ENCODE measurements around the gene EYS. TPM values are rescaled to one million over a fixed set of nuclear protein-coding genes. Genes with fewer than 3 reads are reported as not detected.

The EYS gene
- total RNA-seq, 1 donor from 2014 or later = not detected

DNA sequence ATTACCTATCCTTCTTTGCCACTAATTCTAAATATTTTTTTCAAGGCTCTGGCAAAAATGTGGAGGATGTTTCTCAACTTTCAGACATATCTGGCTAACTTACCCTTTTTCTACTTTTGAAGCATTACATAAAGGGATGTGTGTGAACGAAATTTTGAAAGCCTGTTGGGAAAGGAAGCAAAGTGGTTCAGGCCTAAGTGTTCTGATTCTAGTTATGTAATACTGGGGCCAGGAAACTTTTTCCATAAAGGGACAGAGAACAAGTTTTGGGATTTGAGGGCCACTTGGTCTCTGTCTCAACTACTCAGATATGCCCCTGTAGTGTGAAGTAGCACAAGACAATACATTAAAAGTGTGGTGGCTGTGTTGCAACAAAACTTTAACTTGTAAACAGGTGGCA, 1349.6 kb downstream of the EYS start:
- no peak for DNase-seq (ENCODE audit: low read depth)

GRCh38 chr6:64347411-64347810, 1359.6 kb downstream of the EYS start:
- DNase-seq (ENCODE audit: low read depth) = no peak

DNA sequence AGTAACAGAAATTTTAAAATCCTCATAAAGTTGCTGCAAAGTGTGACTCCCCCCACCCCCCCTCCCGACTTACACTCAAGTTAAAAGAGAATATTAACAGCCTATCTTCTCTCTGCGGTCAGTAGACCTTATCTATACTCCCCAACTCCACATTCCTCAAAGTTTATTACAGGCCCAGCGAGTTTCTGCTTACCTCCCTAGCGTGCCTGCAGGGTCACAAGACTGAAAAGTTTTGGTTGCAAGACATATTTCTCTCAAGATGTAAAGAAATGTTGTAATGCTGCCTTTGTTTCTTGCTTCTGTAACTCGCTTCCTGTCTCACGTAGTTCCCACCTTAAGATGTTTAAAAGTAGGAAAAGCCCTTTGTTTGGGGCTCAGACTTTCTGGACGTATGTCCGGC, 1371.8 kb downstream of the EYS start:
- no peak for DNase-seq (ENCODE audit: low read depth)

GRCh38 chr6:64334636-64335035, 1372.4 kb downstream of the EYS start:
- no peak for DNase-seq (ENCODE audit: low read depth)

DNA sequence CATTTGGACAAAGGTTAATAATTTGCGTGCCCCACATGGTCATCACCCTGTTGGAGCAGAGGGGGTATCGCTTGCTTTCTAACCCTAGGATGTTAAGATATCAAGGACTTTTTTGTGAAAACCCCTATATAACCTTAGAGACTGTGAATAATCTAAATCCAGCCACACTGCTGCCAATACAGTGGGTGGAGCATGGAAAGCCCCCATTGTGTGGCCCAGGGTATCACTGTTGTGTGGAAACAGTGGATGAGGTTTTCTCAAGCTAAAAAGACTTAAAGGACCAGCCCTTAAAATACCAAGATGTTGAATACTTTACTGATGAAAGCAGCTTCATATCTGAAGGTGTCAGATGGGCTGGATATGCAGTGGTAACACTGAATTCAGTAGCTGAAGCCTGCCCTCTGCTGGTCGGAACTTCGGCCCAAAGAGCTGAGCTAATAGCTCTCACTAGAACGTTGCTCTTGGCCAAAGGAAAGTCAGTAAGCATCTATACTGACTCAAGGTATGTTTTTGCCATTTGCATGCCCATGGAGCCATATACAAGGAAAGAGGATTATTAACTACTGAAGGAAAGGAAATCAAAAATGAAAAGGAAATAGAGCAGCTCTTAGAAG, 1376.2 kb downstream of the EYS start:
- peak; percentile 9 for DNase-seq (ENCODE audit: low read depth)

- no peak for DNase-seq (ENCODE audit: low read depth)
Measured at GRCh38 chr6:64326939-64327338, 1380.1 kb downstream of the EYS start.

DNA sequence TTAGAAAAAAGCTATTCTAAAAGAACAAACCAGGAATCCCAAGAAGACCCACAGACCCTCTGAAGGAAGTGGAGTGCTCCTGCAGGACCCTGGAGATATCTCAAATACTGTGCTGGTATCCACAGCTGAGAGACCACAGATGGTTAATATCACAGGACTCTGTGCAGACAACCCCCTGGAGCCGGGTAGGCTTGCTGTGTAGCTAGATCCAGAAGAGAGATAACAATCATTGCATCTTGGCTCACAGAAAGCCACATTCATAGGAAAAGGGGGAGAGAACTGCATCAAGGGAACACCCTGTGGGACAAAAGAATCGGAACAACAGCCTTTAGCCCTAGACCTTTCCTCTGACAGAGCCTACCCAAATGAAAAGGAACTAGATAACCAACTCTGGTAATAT, 1381.9 kb downstream of the EYS start:
- DNase-seq (ENCODE audit: low read depth) = no peak

DNA sequence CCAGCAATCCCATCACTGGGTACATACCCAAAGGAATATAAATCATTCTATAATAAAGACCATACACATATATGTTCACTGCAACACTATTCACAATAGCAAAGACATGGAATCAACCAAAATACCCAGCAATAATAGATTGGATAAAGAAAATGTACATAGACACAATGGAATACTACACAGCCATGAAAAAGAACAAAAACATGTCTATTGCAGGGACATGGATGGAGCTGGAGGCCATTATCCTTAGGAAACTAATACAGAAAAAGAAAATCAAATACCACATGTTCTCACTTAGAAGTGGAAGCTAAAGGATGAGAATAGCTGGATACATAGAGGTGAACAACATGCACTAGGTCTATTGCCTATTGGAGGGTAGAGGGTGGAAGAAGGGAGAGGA, 1396.8 kb downstream of the EYS start:
- DNase-seq (ENCODE audit: low read depth) = no peak

GRCh38 chr6:64301307-64302236, 1405.5 kb downstream of the EYS start:
- no peak for DNase-seq (ENCODE audit: low read depth)

- no peak for DNase-seq (ENCODE audit: low read depth)
Measured at GRCh38 chr6:64299176-64299575, 1407.8 kb downstream of the EYS start.

DNA sequence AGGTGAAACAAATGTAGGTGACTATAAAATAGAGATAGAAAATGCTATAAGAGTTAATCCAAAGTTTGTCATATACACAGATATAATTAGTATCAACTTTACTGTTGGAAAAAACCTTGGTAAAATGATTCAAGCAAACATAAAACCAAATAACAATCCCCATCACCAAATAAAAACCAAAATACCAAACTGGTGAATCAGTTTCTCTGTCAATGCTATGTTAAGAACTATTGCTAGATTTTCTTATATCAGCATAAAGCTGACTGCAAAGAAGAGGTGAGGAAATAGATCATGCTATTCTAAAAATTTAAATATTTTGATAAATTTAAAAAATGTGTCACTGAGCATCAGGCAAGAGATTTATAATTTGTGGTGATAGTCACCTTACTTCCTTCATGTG, 1413.0 kb downstream of the EYS start:
- DNase-seq (ENCODE audit: low read depth) = no peak

DNA sequence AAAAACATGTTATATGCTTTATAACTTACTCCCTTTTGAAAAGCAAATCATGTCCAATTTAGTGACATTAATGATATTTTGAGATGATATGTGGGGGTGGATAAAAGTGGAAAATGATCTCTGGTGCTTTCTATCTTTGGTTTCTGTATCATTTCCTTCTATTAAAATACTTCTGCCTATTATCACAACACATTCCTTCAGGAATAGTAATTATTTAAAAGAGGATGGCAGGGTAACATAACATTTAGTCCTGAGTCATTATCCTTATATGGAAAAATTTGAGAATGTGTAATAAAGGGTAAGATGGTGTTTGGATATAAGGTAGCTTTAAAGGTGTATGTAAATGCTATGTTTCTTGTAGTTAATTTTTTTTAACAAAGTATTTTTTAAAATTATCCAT, 1413.7 kb downstream of the EYS start:
- no peak for DNase-seq (ENCODE audit: low read depth)

GRCh38 chr6:64290867-64291266, 1416.2 kb downstream of the EYS start:
- no peak for DNase-seq (ENCODE audit: low read depth)

DNA sequence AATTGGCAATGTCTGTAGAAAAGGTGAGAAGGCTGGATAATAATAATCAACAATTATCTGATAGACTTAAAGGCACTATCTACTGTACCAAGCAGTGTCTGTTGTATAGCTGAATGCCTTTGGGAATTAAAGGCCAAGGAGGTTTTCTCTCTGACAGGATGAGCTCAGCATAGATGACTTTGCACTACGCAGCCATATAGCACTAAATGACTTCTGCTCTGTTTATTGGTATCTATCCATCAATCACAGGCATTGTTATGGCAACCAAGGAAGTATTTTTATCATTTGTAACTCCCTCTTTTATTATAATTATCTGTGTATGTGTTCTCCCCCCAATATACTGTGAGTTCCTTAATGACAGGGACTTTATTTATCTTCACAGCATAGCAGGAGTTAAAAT, 1417.1 kb downstream of the EYS start:
- DNase-seq (ENCODE audit: low read depth) = no peak

DNA sequence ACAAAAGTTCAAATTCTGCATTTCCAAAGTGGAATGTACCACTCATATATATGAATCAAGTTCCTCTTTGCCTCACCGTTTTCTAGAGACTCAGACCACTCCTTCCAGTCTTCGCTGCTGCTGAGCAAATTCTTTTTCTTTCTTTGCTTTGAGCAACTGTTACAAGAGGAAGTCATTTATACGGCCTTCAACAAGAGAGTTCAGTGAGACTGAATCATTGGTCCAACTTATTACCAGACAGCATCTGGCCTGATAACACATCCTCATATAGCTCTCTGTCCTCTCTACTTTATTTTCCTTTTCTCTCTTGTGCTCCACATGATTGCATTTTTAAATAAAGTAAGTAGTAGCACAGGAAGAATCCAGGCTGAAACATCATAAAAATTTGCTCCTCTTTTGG, 1418.7 kb downstream of the EYS start:
- DNase-seq (ENCODE audit: low read depth) = no peak

GRCh38 chr6:64281167-64281566, 1425.9 kb downstream of the EYS start:
- DNase-seq (ENCODE audit: low read depth) = no peak

DNA sequence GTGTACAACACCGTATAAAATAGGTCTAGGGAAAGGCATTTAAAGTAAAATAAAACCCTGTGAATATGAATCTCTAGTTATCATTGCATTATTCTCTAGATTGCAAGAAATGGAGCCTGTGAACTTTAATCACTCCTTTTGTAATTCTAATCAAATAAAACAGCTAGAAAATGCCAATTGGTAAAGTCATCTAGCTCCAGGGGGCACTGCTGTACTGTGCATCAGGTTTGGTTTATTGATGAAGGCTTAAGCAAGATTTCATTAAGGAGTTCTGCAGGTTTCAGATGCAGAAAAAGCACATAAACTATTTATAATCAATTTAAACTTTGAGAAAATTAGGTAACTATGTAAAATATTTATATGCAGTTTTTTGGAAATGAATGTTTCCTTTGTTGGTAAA, 1426.5 kb downstream of the EYS start:
- DNase-seq (ENCODE audit: low read depth) = no peak

- DNase-seq (ENCODE audit: low read depth) = no peak
Measured at GRCh38 chr6:64270083-64270482, 1436.9 kb downstream of the EYS start.

DNA sequence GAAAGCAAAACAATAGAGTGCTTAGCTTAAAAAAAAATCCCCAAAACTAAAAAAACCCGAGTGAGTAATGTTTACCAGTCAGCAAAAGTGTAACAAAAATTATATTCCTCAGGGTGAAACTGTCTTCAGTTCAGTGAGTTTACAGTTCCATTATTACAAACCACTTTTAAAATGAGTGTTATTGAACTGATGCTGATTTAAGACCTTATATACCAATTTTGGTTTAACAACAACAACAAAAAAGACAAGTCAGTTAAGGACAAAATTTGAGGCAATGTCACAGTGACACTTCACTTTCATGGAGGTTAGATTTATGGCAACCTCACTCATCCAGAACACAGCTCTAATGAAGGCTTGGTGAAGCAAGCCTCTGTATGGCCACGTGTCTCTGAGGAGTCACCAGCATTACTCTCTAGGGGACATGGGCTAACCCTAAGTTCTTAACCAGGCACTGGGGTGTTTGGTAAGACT, 1440.6 kb downstream of the EYS start:
- no peak for DNase-seq (ENCODE audit: low read depth)

DNA sequence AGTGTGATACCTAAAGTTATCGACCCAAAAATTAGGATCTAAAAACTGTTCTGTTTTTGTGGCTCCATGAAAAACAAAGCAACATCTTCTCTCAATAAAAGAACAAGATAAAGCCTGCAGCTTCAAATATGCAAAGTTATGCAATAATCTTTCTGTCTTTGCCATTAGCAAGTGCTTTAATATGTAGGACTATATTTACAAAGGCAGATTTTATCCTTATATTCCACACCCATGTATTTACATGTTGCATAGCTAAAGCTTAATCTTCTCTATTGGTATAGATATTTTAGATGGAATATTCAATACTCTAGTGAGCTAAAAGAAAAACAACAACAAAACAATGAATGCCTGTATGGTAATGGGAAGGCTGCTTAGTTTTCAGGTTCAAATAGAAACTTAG, 1443.2 kb downstream of the EYS start:
- no peak for DNase-seq (ENCODE audit: low read depth)

DNA sequence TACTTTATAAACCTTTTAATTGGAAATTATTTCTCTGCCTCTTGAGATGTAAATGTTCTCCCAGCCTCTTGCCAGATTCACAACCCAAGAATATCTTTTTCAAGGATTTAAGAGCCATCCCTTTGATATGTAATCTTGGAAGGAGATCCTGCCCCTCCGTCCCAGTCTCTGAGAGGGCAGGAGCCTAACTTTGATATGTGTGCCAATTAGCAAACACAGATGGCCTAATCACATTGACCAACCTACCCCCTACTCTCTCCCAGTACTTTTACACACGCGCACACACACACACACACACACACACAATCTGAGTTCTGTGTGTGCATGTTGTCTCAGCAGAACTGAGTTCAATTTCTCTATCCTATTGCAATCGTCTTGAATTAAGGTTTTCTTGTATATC, 1447.7 kb downstream of the EYS start:
- no peak for DNase-seq (ENCODE audit: low read depth)

GRCh38 chr6:64258752-64259151, 1448.3 kb downstream of the EYS start:
- no peak for DNase-seq (ENCODE audit: low read depth)

GRCh38 chr6:64258302-64258701, 1448.7 kb downstream of the EYS start:
- DNase-seq (ENCODE audit: low read depth) = no peak

Data from myocyte (in vitro differentiated cells).